Measurements from ENCODE around the gene PRPF19.
A peak's percentile ranks its signal among the peaks of the same experiment; 100 is the strongest.

PRPF19 gene

GRCh38 chr11:60855726-60856633 is 50.4 kb downstream of the PRPF19 start, which contains the start of gene PTGDR2:
PTGDR2 (minus strand) TSS chr11:60855950; CDS start chr11:60853722, 2,228 bp downstream.
- no peak for DNase-seq

DNA sequence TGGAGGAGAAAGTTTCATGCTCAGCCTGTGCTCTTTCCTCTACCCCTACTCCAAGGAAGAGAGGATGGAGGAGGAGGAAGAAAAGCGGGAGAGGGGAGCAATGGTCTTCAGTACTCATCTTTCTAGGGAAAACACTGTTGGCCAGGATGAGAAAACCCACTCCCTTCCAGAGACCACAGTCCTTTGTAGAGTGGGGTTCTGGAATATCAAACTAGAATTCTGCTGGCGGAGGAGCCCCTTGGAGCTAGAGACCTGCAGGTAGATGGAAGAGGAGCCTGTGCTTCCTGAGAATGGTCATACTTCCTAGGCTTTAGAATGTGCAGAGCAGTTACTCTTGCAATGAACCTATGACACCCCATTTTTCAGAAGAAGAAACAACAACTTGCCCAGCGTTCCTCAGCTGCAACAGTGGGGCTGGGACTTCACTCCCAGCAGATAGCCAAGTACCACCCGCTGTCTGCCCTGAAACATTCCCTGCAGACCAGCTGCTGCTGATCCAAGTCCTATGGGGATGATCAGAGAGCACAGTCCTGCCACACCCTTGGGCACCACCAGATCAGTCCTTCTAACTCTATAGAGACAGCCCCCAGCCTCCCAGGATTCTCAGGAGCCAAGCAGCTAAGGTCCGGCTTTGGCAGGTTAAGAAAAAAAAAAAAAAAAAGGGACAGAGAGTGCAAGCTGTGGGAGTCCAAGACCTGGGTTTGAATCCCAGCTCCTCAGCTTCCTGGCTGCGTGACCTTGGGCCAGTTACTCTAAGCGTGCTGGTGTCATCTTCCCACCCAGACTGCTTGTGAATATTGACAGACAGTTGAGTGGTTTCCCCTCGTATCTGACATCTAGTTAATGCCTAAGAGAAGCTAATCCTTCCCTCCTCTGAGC is 51.3 kb downstream of the PRPF19 start:
- DNase-seq, result no peak

- DNase-seq, result no peak
Measured at GRCh38 chr11:60854140-60854846, 52.1 kb downstream of the PRPF19 start.

GRCh38 chr11:60852982-60853950 is 53.1 kb downstream of the PRPF19 start:
- DNase-seq, result no peak

GRCh38 chr11:60852117-60852981 is 54.0 kb downstream of the PRPF19 start:
- no peak for DNase-seq

- no peak for DNase-seq
Measured at GRCh38 chr11:60851327-60852104, 54.9 kb downstream of the PRPF19 start.

DNA sequence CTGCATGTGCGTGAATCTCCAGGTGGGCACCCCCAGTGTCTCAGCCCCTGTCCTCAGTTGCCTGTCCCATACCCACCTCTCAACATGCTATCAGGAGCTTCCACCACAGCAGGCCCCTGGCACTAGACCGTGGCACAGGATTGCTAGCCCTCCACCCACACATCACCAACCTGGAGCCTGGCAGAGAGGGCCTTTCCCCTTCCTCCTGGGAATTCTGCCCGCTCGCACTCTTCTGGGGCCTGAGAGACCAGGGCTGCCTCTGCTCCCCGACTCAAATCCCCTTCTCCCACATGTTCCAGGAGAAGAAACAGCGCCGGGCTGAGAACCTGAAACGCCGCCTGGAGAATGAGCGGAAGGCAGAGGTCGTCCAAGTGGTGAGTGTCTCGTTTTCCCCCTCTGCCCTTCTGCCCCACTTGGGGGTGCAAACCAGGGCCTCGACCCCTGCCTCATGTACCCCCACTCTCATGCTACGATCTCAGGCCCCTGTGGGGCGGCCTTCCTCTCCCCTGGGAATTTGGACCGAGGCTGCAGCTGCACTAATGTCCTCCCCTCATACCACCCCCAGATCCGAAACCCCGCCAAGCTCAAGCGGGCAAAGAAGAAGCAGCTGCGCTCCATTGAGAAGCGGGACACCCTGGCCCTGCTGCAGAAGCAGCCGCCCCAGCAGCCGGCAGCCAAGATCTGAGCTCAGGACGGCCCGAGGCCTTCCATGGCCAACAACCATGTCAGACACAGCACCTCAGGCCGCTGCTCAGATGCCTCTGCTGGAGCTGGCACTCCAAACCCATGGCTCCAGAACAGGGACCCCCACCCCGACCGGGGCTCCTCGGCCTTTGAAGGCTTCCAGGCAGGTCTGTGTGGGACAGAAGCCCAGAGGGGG is 56.5 kb downstream of the PRPF19 start:
- no peak for DNase-seq

DNA sequence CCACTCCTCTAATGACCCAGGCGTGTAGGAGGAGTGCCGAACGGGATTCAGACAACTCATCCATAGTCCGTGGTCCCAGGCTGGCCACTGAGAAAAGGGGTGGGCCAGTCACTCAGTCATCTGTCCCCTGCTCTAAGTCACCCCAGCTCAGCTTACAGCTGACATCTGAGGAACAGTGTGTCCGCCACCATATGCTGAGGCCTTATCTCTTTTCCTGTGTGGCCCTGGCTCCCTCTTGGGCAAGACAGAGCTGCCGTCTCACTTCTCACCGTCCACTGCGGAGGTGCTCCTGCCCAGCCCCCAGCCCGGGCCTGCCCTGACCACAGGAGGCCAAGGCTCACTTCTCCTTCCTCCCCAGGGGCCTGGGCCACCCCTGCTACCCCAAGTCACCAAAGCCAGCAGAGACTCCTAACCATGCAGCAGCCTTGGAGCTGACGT is 57.7 kb downstream of the PRPF19 start:
- no peak for DNase-seq

DNA sequence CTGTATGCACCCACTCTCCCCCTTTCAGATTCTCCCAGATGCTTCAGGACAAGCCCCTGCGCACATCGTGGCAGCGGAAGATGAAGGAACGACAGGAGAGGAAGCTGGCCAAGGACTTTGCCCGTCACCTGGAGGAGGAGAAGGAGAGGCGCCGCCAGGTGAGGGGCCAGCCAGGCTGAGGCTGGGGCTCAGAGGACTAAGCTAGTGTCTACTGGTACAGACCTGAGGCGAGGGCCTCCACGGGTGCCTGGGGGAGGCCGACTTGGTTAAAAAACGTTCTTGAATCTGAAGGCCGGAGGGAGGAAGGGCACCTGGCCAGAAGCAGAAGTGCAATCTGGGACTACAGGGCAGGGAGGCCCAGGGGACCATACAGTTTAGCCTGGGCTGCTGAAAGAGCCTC is 58.5 kb downstream of the PRPF19 start:
- DNase-seq, result no peak

GRCh38 chr11:60847281-60847680 is 59.1 kb downstream of the PRPF19 start:
- DNase-seq, result no peak

DNA sequence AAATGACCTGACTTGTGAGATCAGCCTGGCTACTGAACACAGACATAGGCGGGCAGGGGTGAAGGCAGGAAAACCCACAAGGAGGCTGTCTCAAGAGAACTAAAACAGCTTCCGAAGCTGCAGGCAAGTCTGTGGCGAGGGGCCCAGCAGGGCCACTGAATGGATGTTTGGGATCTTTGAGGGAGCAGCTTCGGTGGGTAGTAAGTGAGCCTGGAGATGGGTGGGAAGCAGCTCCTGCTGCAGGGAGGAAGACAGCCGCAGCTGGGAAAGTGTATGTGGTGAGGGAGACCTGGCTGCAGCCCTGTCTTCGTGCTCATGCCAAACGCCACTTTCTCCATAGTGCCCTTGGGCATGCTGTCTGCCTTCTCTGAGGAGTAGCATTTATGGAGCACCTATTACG is 61.0 kb downstream of the PRPF19 start:
- no peak for DNase-seq

DNA sequence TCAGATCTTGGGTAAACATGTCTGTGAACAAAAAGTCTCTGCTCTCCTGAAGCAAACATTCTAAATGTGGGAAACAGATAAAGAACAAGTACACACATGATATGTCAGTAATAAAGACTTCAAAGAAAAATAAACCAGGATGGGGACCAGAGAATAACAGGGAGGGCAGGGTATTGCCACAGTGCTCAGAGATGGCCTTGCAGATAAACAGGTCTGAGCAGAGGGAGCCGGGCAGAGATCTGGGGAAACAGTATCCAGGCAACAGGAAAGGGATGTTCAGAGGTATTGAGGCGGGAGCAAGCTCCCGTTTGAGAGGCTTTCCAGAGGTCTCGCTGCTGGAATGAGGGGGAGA is 61.5 kb downstream of the PRPF19 start:
- no peak for DNase-seq

GRCh38 chr11:60844045-60844869 is 62.1 kb downstream of the PRPF19 start:
- no peak for DNase-seq

GRCh38 chr11:60842668-60843600 is 63.5 kb downstream of the PRPF19 start:
- DNase-seq, result no peak

GRCh38 chr11:60841797-60842667 is 64.4 kb downstream of the PRPF19 start, which contains the start of gene CCDC86:
CCDC86 (plus strand) TSS chr11:60842113; CDS start chr11:60842125, 12 bp downstream.
- DNase-seq, result peak; percentile 91
